Bone marrow (tissue), 2 donors: Measurements from ENCODE around the gene CHML.
A peak's percentile ranks its signal among the peaks of the same experiment; 100 is the strongest.

Experiments used
- DNase-seq, 2 donors: peaks; one replicate each; lab custom pipeline; 2025; lab: John Stamatoyannopoulos, UW

Gene CHML

DNA sequence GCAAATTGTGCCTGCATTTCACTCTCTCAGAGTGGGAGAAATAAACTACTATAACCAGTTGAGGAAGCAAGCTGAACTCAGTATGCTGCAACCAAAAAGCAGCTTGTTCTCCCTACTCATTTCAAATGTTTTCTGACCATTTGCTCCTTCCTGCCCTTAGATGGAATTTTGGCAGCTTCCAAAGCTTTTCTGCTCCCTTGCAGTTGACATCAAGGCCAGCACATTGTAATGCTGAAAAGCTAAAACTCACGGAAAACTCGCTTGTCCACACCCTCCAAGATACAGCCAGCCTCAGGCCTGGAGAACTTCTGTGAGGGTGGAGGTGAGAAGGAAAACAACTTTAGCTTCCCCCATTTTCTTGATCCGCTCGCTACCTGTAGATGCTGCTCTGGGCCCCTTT, 5.0 kb upstream of the CHML start:
- DNase-seq = no peak

DNA sequence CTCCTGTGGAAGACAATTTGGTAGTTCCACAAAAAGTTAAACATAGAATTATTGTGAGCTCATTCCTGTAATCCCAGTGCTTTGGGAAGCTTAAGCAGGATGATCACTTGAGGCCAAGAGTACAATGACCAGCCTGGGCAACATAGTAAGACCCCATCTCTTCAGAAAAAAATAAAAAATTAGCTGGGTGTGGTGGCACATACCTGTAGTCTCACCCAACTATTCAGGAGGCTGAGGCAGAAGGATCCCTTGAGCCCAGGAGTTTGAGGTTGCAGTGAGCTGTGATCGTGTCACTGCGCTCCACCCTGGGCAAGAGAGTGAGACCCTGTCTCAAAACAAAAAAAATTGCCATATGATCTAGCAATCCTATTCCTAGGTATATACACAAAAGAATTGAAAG, 4.1 kb upstream of the CHML start:
- no peak for DNase-seq

DNA sequence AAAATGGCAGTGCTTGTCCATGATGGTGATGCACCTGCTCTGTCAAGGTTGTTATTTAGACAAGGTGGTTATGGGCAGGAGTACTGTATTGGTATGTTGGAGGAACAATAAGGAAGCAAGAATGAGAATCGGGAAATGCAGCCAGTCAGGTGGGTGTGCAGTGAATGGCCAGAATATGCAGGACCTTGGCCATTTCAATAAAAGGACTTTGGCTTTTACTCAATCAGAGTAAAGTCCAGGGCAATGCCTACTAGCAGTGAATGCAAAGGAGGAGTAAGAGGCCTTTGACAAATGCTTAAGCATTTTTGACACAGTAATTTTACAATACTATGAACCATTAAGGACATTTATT, 2.4 kb upstream of the CHML start:
- DNase-seq = no peak

DNA sequence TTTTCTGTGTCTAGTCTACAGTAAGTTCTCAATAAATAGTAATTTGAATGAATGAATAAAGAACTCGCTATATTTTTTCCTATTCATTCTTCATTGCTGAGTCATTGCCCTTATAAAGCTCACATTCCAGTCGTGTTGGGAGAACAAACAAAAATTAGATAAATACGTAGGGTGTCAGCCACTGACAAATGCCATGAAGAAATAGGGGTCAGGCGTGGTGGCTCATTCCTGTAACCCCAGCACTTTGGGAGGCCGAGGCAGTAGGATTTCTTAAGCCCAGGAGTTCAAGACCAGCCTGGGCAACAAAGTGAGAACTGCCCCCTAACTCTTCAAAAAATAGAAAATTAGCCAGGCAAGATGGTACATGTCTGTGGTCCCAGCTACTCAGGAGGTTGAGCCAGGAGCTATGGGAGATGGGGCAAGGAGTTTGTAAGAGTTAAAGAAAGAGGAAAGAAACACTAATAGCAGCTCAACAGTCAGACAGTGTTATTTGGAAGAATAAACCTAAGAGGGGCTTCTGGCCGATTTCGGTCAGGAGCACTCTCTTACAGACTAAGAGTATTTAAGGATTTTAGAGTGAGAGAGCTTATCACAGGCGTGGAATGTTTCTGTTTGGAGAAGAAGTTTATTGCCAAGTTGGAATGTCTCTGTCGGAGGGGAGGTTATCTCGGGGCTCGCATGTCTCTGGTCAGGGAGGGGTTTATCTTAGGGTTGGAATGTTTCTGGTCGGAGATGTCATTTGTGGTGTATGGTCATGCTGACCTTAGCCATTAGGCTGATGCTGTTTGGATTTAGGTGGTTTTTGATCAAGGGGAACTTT, 1.8 kb upstream of the CHML start:
- no peak for DNase-seq

DNA sequence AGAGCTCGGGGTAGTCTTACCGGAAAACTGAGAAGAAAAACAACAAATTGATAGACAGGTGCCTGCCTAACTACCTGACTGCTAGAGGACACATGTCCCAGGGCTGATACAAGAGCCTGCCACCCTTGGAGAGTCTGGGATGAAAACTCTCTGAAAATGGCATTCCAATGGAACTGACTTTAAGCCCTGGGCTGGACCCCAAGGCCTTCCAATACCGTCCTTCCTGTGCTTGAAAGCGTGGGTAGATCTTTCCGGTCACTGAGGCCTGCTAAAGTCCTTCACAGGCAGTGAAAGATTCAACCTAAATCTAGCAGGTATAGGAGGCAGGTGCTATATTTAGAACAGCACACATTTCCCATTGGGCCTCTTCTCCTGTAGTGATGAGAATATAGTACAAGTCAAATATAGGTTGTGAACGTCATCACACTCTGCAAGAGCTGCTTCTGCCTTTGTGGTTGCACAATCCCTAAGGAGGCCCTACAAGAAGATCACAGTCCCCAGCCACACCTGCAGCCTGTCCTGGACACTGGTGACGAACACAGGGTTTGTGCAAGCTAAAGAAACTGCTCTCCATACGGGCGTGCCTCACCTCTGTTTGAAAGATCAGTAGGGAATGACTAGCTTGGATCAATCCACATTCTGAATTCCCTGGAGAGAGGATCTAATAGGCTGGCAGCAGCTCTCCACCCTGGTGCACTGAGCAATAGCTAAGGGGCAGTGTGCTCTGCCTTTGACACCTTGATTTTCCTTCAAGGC, 876 bp upstream of the CHML start:
- DNase-seq = no peak

DNA sequence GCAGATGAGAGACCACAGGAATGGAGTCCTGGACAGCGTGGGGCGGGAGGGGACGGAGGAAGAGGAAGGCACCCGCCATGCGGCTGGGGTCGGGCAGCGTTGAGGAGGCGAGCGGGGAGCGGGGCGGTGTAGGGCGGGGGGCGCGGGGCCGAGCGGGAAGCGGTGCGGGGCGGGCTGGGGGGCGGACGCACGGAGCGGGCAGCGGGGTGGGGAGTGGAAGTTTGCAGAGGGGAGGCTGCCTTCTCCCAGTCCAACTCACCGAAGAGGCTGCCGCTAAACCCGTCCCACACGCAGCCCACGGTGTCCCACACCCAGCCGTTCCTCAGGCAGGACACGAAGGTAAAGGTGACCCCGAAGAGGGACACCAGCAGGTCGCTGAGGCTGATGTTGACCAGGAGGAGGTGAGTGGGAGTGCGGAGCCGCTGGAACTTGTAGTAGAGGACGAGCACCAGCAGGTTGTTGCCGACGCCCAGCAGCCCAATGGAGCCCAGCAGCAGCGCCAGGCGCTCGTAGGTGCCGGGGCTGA, 483 bp downstream of the CHML start:
- DNase-seq = peak in 1 of 2 donors; percentile 57

- DNase-seq = no peak
Measured at GRCh38 chr1:241638909-241639622, 1.1 kb downstream of the CHML start.

- no peak for DNase-seq
Measured at GRCh38 chr1:241638099-241638682, 2.0 kb downstream of the CHML start.

DNA sequence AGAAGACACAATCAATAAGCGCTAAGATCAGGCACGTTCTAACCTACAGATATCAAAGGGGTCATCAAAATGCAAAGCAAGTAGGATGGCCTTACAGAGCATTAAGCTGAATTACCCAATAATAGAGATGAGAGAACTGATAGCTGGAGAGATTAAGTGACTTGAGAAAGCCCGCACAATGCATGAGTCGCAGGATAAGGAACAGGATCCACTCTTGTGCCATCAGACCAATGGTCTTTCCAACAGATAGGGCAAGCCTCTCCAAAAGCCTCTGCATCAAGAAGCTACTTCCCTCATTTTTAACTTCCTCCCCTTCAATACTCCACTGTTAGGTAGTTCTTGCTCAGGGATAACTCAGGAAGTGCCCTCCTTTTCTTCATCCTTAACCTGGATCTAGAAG, 2.6 kb downstream of the CHML start:
- no peak for DNase-seq

DNA sequence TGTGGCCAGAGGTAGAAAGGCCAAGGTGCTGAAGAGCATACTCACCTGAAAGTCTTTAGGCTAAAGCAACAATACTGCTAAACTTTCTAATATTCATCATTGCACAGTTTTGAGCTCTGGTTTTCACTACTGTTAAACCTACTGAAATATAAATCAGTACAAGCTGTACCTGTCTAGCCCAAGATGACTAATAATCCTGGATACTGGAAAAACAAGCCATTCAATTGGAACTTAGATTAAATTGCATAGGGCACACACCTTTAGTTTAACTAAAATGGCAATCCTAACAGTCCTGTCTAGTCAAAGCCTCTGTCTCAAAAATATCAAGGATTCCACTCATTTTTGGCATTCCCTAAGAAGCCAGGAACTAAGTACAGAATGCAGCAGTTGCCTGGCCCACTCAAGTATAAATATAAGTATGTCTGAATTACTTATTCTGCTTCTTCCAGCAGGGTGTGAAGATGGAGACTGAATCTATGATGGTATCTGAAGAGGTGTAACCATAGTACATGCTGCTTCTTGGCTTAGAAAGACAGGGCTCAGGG, 3.1 kb downstream of the CHML start:
- DNase-seq = no peak

GRCh38 chr1:241636291-241636690, 3.9 kb downstream of the CHML start:
- no peak for DNase-seq

DNA sequence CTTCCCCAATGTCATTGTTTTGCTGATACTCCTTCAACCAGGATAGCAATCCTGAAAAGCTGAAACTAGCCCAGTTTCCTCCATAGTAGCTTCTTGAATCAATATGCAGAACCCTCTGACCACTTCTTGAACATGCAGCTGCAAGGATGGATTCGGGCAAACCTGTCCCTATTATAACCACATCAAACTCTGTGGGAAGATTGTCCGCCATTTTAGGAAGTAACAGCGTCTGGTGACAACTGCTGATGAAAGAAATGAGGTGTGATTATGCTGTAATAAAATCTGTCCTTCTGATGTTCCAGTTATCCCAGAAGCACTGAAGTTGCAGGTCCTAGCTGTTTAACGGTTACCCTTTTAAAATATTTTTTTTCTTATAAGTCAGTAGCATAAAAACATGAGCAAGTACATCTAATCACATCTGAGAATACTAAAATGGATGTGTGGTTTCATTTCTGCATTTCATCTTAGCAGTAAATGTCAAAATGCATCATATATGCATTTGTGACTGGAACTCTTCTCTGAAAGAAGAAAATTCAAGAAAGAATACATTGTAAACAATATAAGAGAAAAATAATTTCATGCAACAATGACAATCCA, 4.5 kb downstream of the CHML start:
- DNase-seq = no peak

DNA sequence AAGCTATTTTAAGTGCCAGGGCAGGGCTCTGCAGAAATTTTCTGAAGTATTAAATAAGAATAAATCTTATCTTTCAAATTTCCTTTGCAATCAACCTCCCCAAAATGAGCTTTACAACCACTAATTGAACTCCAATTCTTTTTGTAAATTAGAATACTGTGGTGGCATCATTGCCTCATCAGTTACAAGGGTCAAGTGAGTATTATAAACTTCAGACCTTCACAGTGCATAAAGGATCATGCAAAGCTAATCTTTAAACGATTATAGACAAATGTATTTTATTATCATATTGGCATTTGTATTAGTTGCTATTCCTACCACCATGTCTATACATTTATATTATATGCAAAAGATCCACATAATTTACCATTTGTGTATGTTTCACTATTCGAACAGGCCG, 7.2 kb downstream of the CHML start:
- no peak for DNase-seq

DNA sequence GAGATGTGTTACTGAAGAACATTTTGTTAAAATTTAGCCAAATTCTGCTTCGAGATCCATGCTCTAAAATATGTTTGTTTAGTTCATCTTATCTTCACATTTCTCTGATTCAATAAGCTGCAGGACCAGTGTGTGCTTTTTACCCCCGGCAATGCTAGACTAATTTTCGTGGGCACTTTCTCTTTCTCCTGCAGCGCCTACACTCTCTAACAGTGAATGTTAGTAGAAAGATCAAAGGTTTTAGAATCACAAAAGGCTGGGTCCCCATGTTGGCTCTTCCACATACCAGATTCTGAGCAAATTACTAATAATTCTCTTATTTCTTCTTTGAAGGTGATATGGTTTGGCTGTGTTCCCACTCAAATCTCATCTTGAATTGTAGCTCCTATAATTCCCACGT, 8.5 kb downstream of the CHML start:
- no peak for DNase-seq

DNA sequence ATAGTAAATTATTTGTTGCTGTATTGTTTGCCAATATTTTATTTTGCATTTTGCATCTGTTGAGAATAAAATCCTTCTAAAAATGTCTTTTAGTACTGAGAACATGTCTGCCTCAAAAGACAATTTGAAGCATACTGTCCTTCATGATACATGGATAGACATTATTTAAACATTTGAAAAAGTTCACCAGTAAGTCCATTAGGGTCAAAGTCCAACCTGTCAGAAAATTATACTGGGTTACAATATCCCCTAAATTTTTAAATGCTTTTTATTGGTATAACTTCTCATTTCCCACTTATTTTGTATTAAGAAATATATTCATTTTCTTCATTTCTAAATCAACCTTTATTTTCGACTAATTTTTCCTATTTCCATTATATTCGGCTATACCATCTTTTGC, 9.3 kb downstream of the CHML start:
- DNase-seq = no peak

DNA sequence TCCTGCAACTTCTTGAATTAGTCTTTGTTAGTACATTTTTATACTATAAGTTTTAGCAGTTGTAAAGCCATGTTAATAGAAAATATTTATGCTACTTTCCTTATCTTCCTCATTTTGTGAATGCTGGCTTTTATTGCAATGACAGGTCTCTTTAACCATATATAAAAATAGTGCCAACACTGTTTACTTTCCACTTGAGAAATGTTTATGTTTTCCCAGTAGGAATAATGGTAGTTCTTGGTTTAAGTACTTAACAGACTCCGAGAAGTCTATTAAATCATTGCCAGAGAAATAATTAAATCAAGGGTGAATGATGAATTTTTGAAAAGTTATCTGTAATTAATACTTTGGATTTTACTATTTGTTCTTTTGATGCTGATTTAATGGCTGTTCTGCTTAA, 9.7 kb downstream of the CHML start:
- no peak for DNase-seq

- DNase-seq = no peak
Measured at GRCh38 chr1:241630005-241630404, 10.2 kb downstream of the CHML start.

DNA sequence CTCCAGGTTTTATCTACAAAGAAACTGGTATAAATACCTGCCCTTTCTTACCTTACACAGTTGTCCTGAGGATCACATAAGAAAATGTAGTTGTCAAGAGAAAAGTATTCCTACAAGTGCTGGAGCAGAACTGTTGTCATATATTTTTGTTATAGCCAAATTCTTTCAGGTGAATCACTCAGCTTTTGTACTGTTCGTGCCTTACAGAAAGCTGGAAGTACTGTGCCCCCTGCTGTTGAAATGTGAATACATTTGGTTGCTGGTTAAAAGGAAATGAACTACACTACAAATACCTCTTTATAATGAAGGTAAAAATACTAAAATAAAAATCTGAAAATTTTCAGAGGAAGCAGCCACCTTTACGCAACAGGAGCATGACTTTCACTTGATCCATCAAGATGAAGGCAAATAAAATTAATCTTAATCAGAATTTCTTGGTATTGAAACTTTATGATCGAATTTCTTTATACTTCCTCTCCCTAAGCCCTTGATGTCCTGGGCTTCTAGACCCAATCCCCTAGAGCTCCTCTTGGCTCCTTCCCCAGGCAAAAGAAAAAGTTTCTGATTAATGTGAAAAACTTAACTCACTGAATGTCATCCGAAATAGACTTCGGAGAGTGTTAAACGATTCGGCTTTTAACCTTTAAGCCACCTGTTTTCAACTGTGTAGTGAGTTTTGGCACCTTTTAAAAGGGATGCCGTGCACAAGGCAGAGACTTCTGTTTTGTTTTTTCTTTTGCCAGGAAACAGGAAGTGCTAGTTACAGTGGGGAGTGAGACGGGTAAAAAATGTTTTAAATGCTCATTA, 12.5 kb downstream of the CHML start:
- peak in 1 of 2 donors; percentile 46 for DNase-seq

DNA sequence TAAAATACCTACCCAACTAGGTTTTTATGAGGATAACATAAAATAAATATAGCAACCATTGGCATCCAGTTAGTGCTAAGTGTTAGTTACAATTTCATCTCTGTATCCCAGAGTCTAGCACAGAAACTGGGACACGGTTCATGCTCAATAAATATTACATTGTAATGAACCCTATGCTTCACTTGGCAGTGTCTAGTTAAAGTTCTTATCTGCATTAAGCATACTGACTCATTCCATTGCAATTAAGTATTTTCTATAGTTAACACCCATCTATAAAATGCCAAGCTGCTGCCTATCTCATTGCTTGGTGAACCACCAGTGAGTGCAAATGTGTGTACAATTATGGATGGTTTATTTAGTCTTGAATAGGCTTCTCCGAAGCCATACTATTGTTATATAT, 15.2 kb downstream of the CHML start:
- DNase-seq = no peak

- no peak for DNase-seq
Measured at GRCh38 chr1:241622669-241623068, 17.5 kb downstream of the CHML start.

GRCh38 chr1:241617426-241617825, 22.7 kb downstream of the CHML start:
- DNase-seq = no peak
